Fibroblast of mammary gland (primary cell): ENCODE measurements around the gene FYCO1.

ENCODE experiments used
- DNase-seq: peaks from one replicate; pipeline ENCODE4 v3.0.0-alpha.2; 2010; ENCODE audit warnings: low read depth
- H3K4me3 ChIP-seq: 2 replicates; pipeline ENCODE4 v1.5.1; 2011; ENCODE audit warnings: low read depth, mild to moderate bottlenecking, low read length, moderate library complexity; ENCODE audit not compliant: control insufficient read depth
- CTCF ChIP-seq: conservative IDR thresholded peaks from 2 replicates; pipeline ENCODE4 v1.5.1; 2011; ENCODE audit warnings: low read depth, low read length, inconsistent platforms; ENCODE audit not compliant: control insufficient read depth, insufficient read depth

The FYCO1 gene

DNA sequence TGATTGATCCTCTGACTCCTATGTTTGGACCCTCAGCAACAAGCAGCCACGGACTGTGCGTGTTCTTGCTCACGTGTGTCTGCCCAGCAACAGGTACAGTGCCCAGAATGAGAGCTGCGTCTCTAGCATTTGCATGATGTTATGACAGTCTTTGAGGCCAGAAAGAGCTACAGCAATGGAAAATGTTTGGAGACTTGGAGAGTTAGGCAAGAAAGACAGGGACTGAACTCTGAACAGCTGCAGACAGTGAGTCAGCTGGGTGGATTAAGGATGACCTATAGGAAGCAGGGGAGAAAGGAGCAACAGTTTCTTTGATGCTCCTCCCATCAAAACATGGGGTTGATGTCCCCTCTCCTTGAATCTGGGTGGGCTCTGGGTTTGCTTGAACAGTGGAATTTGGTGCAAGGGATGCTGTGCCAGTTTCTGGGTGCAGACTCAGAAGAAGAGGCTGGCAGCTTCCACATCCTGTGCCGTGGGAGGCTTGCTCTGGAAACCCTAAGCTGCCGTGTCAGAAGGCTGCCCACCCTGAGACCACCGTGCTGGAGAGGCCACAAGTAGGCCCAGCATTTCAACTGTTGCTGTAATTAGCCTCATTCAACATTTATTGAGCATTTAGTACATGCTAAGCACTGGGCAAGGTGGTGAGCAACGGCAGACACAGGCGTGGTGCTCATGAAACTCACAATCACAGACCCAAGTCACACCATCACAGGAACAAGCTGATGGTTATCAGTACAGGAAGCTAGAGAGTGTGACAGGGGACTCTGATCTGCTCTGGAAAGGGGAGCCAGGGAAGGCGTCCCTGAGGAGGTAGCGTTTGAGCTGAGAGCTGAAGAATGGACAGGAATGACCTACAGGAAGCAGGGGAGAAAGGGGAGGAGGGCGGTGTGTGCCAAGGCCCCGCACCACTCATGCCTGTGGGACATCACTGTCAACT lies 87.6 kb downstream of the FYCO1 start:
- peak; percentile 78 for DNase-seq
- no peak for TF ChIP-seq CTCF
- H3K4me3 ChIP-seq = no peak overlapping the region

DNA sequence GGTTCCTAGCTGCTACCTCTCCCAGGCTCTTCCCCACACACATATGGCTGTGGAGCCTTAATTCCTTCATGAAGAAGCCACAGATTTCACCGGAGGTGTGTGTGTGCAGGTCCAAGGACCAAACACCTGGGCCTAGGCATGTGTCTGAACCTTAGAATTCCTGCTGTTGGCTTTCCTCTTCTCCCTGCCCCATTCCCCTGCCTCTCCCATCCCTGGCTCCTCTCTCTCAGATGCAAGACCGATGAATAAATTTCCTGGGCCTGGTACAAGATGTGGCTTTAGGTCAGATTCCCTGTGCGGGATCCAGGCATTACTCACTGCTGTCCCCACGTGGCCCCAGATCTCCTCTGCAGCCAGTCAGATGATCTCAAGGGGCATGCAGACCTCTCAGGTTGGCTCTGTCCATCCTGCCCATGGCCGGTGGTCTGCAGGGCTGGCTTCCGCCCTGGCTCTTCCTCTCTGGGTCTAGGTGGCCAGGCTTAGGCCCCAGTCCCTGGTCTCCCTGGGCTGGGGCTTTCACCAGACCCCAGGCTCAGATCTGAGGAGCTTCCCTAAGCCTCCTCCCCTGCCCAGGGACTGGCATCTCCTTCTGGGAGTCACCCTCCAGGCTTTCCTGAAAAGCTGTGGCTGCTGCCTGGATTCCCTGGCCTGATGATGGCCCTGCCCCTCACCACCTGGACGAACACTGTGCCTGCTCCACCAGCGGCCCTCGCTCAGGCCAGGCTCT lies 88.8 kb downstream of the FYCO1 start:
- TF ChIP-seq CTCF = peak; percentile 59
- H3K4me3 ChIP-seq = no peak overlapping the region
- DNase-seq = peak; percentile 81

DNA sequence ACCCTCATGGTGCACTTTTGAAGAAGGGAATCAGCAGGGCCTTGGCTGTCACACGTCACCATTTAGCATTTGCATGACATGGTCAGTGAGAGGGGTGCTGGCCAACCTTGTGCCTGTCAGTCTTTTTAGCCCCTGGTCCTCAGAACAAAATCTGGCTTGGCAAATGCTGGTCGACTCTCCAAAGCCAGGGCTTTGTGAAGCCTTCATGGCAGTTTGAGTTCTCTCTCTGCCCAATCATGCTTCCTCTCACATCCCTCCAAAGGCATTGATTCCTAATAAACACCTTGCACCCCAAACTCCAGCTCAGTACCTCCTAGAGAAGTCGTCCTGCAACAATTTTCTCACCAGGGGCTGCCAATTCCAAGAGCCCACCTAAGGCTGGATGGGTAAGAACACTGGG lies 89.9 kb downstream of the FYCO1 start:
- no peak overlapping the region for H3K4me3 ChIP-seq
- TF ChIP-seq CTCF = no peak
- no peak for DNase-seq

- DNase-seq = no peak
- H3K4me3 ChIP-seq = no peak overlapping the region
- no peak for TF ChIP-seq CTCF
These were observed 90.7 kb downstream of the FYCO1 start for GRCh38 chr3:45904931-45905330.

- TF ChIP-seq CTCF = no peak
- peak; percentile 34 for DNase-seq
- H3K4me3 ChIP-seq = no peak overlapping the region
These were observed 98.7 kb downstream of the FYCO1 start for GRCh38 chr3:45896956-45897355.

- no peak overlapping the region for H3K4me3 ChIP-seq
- no peak for DNase-seq
- TF ChIP-seq CTCF = no peak
These were observed 99.7 kb downstream of the FYCO1 start for GRCh38 chr3:45895686-45896468.
